ENCODE measurements around the gene FHAD1.

- no peak for TF ChIP-seq CTCF (IDR thresholded peaks at IDR 0.05)
- TF ChIP-seq FOSL2 (IDR thresholded peaks at IDR 0.05; ENCODE audit: borderline replicate concordance, low read depth) = no peak
Measured at GRCh38 chr1:15218287-15219279, 28.4 kb upstream of the FHAD1 start.

Measured in SK-N-SH (cell line).